Glomerular endothelial cell (primary cell): ENCODE data around the gene MPC1. TPM values are rescaled to one million over a fixed set of nuclear protein-coding genes. Genes with fewer than 3 reads are reported as not detected.
"Not testable (repeated sequence)": the region's sequence is repeated elsewhere in the genome, so short reads cannot be mapped to it uniquely, and the experiment has no call there.

ENCODE experiments used
- DNase-seq: peaks from one replicate; pipeline ENCODE4 v3.0.0-alpha.2; 2011; ENCODE audit warnings: low read depth, low spot score; ENCODE audit errors: extremely low read depth
- total RNA-seq: library from RNA; depleted of rRNA; stranded (reverse); fragments of >200 nt; gene quantifications from 2 replicates; pipeline ENCODE4 v1.2.3, GENCODE V29; 2015

The MPC1 gene
- total RNA-seq, 1 donor from 2014 or later = 19.2 TPM

GRCh38 chr6:166408936-166409755, 26.4 kb upstream of the MPC1 start:
- no peak for DNase-seq

GRCh38 chr6:166406197-166406596, 23.5 kb upstream of the MPC1 start:
- DNase-seq = no peak

GRCh38 chr6:166405386-166405785, 22.6 kb upstream of the MPC1 start:
- DNase-seq = no peak

GRCh38 chr6:166402582-166403277, 20.0 kb upstream of the MPC1 start:
- DNase-seq = no peak

GRCh38 chr6:166400649-166401250, 18.0 kb upstream of the MPC1 start:
- DNase-seq = peak; percentile 22

- no peak for DNase-seq
These were observed 17.4 kb upstream of the MPC1 start for GRCh38 chr6:166400181-166400580.

- DNase-seq = no peak
These were observed 15.6 kb upstream of the MPC1 start for GRCh38 chr6:166398348-166398747.

GRCh38 chr6:166397849-166398248, 15.1 kb upstream of the MPC1 start:
- no peak for DNase-seq

- no peak for DNase-seq
These were observed 13.0 kb upstream of the MPC1 start for GRCh38 chr6:166395778-166396177.

GRCh38 chr6:166395351-166395750, 12.6 kb upstream of the MPC1 start:
- DNase-seq = no peak

- DNase-seq = no peak
These were observed 11.5 kb upstream of the MPC1 start for GRCh38 chr6:166394036-166394892.

GRCh38 chr6:166393535-166393823, 10.7 kb upstream of the MPC1 start:
- DNase-seq = no peak

- not testable (repeated sequence) for DNase-seq
These were observed 10.2 kb upstream of the MPC1 start for GRCh38 chr6:166392755-166393534.

- DNase-seq = no peak
These were observed 6.4 kb upstream of the MPC1 start for GRCh38 chr6:166389119-166389518.

- no peak for DNase-seq
These were observed 5.7 kb upstream of the MPC1 start for GRCh38 chr6:166388290-166389004.

- no peak for DNase-seq
These were observed 5.0 kb upstream of the MPC1 start for GRCh38 chr6:166387642-166388289.

GRCh38 chr6:166387098-166387497, 4.4 kb upstream of the MPC1 start:
- DNase-seq = not testable (repeated sequence)

- no peak for DNase-seq
These were observed 3.4 kb upstream of the MPC1 start for GRCh38 chr6:166386111-166386510.

GRCh38 chr6:166383802-166384363, 1.1 kb upstream of the MPC1 start:
- not testable (repeated sequence) for DNase-seq
